ENCODE measurements around the gene PAM16. TPM values are rescaled to one million over a fixed set of nuclear protein-coding genes. Genes with fewer than 3 reads are reported as not detected.

Gene PAM16
- total and polyA plus RNA-seq, 9 of the 15 experiments (the other 6 are each of a cell fraction or from before 2014, with no cell fraction given), result 38.7 to 273 (median 79.3) TPM

GRCh38 chr16:4293822-4294457 lies 57.2 kb downstream of the PAM16 start (continued):
- TF ChIP-seq, protein P1, sequence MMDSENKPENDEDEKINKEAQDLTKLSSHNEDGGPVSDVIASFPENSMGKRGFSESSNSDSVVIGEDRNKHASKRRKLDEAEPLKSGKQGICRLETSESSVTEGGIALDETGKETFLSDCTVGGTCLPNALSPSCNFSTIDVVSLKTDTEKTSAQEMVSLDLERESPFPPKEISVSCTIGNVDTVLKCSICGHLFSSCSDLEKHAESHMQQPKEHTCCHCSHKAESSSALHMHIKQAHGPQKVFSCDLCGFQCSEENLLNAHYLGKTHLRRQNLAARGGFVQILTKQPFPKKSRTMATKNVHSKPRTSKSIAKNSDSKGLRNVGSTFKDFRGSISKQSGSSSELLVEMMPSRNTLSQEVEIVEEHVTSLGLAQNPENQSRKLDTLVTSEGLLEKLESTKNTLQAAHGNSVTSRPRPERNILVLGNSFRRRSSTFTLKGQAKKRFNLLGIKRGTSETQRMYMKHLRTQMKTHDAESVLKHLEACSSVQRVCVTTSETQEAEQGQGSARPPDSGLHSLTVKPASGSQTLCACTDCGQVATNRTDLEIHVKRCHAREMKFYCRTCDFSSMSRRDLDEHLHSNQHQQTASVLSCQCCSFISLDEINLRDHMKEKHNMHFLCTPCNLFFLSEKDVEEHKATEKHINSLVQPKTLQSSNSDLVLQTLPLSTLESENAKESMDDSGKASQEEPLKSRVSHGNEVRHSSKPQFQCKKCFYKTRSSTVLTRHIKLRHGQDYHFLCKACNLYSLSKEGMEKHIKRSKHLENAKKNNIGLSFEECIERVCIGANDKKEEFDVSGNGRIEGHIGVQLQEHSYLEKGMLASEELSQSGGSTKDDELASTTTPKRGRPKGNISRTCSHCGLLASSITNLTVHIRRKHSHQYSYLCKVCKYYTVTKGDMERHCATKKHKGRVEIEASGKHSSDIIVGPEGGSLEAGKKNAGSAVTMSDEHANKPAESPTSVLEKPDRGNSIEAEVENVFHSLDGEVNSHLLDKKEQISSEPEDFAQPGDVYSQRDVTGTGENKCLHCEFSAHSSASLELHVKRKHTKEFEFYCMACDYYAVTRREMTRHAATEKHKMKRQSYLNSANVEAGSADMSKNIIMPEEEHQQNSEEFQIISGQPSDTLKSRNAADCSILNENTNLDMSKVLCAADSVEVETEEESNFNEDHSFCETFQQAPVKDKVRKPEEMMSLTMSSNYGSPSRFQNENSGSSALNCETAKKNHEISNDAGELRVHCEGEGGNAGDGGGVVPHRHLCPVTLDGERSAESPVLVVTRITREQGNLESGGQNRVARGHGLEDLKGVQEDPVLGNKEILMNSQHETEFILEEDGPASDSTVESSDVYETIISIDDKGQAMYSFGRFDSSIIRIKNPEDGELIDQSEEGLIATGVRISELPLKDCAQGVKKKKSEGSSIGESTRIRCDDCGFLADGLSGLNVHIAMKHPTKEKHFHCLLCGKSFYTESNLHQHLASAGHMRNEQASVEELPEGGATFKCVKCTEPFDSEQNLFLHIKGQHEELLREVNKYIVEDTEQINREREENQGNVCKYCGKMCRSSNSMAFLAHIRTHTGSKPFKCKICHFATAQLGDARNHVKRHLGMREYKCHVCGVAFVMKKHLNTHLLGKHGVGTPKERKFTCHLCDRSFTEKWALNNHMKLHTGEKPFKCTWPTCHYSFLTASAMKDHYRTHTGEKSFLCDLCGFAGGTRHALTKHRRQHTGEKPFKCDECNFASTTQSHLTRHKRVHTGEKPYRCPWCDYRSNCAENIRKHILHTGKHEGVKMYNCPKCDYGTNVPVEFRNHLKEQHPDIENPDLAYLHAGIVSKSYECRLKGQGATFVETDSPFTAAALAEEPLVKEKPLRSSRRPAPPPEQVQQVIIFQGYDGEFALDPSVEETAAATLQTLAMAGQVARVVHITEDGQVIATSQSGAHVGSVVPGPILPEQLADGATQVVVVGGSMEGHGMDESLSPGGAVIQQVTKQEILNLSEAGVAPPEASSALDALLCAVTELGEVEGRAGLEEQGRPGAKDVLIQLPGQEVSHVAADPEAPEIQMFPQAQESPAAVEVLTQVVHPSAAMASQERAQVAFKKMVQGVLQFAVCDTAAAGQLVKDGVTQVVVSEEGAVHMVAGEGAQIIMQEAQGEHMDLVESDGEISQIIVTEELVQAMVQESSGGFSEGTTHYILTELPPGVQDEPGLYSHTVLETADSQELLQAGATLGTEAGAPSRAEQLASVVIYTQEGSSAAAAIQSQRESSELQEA (IDR thresholded peaks at IDR 0.05; ENCODE audit: low read depth), result no peak
- TF ChIP-seq ZNF830 (CRISPR knock-in tag; IDR thresholded peaks at IDR 0.05) (no peak), BRCA1 (IDR thresholded peaks at IDR 0.05) (no peak), BRCA1 (CRISPR knock-in tag; IDR thresholded peaks at IDR 0.05) (no peak), TCF3 (CRISPR knock-in tag; IDR thresholded peaks at IDR 0.05) (no peak), BCL6 (CRISPR knock-in tag; IDR thresholded peaks at IDR 0.05) (no peak), POLR2G (IDR thresholded peaks at IDR 0.05; ENCODE audit: low read depth, low read length) (peak; percentile 45), MCM3 (IDR thresholded peaks at IDR 0.05) (no peak), ZNF274 (IDR thresholded peaks at IDR 0.05; ENCODE audit: borderline replicate concordance, low read depth, low read length) (no peak)

All from K562 (cell line).